ENCODE data around the gene GAS2.

The GAS2 gene

GRCh38 chr11:22674470-22675439 is 8.3 kb downstream of the GAS2 start:
- DNase-seq (ENCODE audit: low read depth in 2 of 2) = no peak

GRCh38 chr11:22677153-22677903 is 10.9 kb downstream of the GAS2 start:
- no peak for DNase-seq (ENCODE audit: low read depth in 2 of 2)

- DNase-seq (ENCODE audit: low read depth in 2 of 2) = no peak
Observed at GRCh38 chr11:22680628-22681027, 14.2 kb downstream of the GAS2 start.

- no peak for DNase-seq (ENCODE audit: low read depth in 2 of 2)
Observed at GRCh38 chr11:22681281-22681812, 14.9 kb downstream of the GAS2 start.

- DNase-seq (ENCODE audit: low read depth in 2 of 2) = no peak
Observed at GRCh38 chr11:22684082-22684481, 17.7 kb downstream of the GAS2 start.

- no peak for DNase-seq (ENCODE audit: low read depth in 2 of 2)
Observed at GRCh38 chr11:22685111-22685510, 18.7 kb downstream of the GAS2 start.

GRCh38 chr11:22688914-22689313 is 22.5 kb downstream of the GAS2 start:
- no peak for DNase-seq (ENCODE audit: low read depth in 2 of 2)

- DNase-seq (ENCODE audit: low read depth in 2 of 2) = no peak
Observed at GRCh38 chr11:22690257-22690656, 23.8 kb downstream of the GAS2 start.

- DNase-seq (ENCODE audit: low read depth in 2 of 2) = no peak
Observed at GRCh38 chr11:22690871-22691270, 24.5 kb downstream of the GAS2 start.

- no peak for DNase-seq (ENCODE audit: low read depth in 2 of 2)
Observed at GRCh38 chr11:22699388-22699787, 33.0 kb downstream of the GAS2 start.

GRCh38 chr11:22702031-22702430 is 35.6 kb downstream of the GAS2 start:
- DNase-seq (ENCODE audit: low read depth in 2 of 2) = no peak

- DNase-seq (ENCODE audit: low read depth in 2 of 2) = peak; percentile 56
Observed at GRCh38 chr11:22703040-22703439, 36.6 kb downstream of the GAS2 start.

- no peak for DNase-seq (ENCODE audit: low read depth in 2 of 2)
Observed at GRCh38 chr11:22703591-22703990, 37.2 kb downstream of the GAS2 start.

GRCh38 chr11:22707119-22707899 is 40.9 kb downstream of the GAS2 start:
- no peak for DNase-seq (ENCODE audit: low read depth in 2 of 2)

- no peak for DNase-seq (ENCODE audit: low read depth in 2 of 2)
Observed at GRCh38 chr11:22711071-22711770, 44.8 kb downstream of the GAS2 start.

- DNase-seq (ENCODE audit: low read depth in 2 of 2) = no peak
Observed at GRCh38 chr11:22711880-22712279, 45.5 kb downstream of the GAS2 start.

- no peak for DNase-seq (ENCODE audit: low read depth in 2 of 2)
Observed at GRCh38 chr11:22713336-22713735, 46.9 kb downstream of the GAS2 start.

GRCh38 chr11:22715971-22716370 is 49.6 kb downstream of the GAS2 start:
- DNase-seq (ENCODE audit: low read depth in 2 of 2) = no peak

- no peak for DNase-seq (ENCODE audit: low read depth in 2 of 2)
Observed at GRCh38 chr11:22720457-22720856, 54.0 kb downstream of the GAS2 start.

- no peak for DNase-seq (ENCODE audit: low read depth in 2 of 2)
Observed at GRCh38 chr11:22723274-22723673, 56.9 kb downstream of the GAS2 start.

GRCh38 chr11:22725079-22725478 is 58.7 kb downstream of the GAS2 start:
- no peak for DNase-seq (ENCODE audit: low read depth in 2 of 2)
